SK-N-MC (cell line): ENCODE results near the gene CMTM1.

Experiments used
- EZH2 ChIP-seq: fragments of 200-600 bp; sonication (generic); IDR thresholded peaks from one replicate; pipeline ENCODE4 v1.6.1; 2017; ENCODE audit warnings: antibody characterized with exemption
- FOXP2 ChIP-seq: optimal IDR thresholded peaks from 2 replicates; pipeline ENCODE3; 2011; ENCODE audit warnings: mild to moderate bottlenecking, moderate library complexity; ENCODE audit not compliant: insufficient read depth; ENCODE audit errors: extremely low read length, control extremely low read depth
- POLR2AphosphoS5 ChIP-seq: IDR thresholded peaks from 2 replicates; pipeline ENCODE4 v1.6.1; 2012; ENCODE audit warnings: mild to moderate bottlenecking, low read depth, low read length, borderline replicate concordance

- no peak for TF ChIP-seq POLR2AphosphoS5
- TF ChIP-seq EZH2, result no peak
- no peak for TF ChIP-seq FOXP2
These were observed 24.8 kb downstream of the CMTM1 start for GRCh38 chr16:66591018-66591417.
